ENCODE measurements around the gene DGAT2L6.

DGAT2L6 gene

DNA sequence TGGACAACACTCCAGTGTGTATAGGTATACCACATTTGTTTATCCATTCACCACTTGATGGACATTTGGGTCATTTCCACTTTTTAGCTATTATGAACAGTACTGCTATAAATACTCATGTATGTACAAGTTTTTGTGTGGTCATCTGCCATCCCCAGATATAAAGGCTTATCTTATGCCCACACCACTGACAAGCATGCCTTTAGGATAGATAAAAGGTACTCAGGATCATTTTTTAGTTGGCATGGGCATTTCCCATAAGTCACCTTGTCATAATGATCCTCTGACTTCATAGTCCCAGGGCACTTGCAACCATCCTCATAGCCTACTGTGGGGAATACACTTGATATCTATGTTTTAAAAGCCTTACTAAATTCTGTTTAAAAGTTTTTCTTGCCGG is 63.5 kb downstream of the DGAT2L6 start:
- TF ChIP-seq GATA3 (IDR thresholded peaks at IDR 0.05; ENCODE audit: low read depth, low read length), result no peak
- TF ChIP-seq GATA2 (IDR thresholded peaks at IDR 0.05; ENCODE audit: low read depth, low read length), result no peak

GRCh38 chrX:70241501-70241900 is 64.2 kb downstream of the DGAT2L6 start:
- no peak for TF ChIP-seq GATA2 (IDR thresholded peaks at IDR 0.05; ENCODE audit: low read depth, low read length)
- no peak for TF ChIP-seq GATA3 (IDR thresholded peaks at IDR 0.05; ENCODE audit: low read depth, low read length)

DNA sequence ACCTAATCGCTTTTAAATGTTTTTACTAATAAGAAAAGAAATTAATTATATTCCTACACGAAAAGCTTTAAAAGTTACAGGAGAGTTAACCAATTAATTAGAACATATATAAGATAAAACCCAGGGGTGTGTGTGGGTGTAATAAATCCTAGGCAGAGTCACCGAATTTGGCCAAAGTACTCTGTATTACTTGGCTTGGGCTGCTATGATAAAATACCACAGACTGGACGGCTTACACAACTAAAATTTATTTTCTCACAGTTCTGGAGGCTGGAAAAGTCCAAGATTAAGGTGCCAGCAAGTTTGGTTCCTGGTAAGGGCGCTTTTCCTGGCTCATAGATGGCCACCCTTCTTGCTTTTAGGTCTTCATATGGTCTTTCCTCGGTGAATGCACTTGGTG is 67.6 kb downstream of the DGAT2L6 start:
- TF ChIP-seq GATA3 (IDR thresholded peaks at IDR 0.05; ENCODE audit: low read depth, low read length), result no peak
- no peak for TF ChIP-seq GATA2 (IDR thresholded peaks at IDR 0.05; ENCODE audit: low read depth, low read length)

- TF ChIP-seq GATA2 (IDR thresholded peaks at IDR 0.05; ENCODE audit: low read depth, low read length) (no peak), GATA3 (IDR thresholded peaks at IDR 0.05; ENCODE audit: low read depth, low read length) (no peak)
Measured at GRCh38 chrX:70247252-70247651, 70.0 kb downstream of the DGAT2L6 start.

GRCh38 chrX:70252491-70252890 is 75.2 kb downstream of the DGAT2L6 start:
- TF ChIP-seq GATA2 (IDR thresholded peaks at IDR 0.05; ENCODE audit: low read depth, low read length) (no peak), GATA3 (IDR thresholded peaks at IDR 0.05; ENCODE audit: low read depth, low read length) (no peak)

DNA sequence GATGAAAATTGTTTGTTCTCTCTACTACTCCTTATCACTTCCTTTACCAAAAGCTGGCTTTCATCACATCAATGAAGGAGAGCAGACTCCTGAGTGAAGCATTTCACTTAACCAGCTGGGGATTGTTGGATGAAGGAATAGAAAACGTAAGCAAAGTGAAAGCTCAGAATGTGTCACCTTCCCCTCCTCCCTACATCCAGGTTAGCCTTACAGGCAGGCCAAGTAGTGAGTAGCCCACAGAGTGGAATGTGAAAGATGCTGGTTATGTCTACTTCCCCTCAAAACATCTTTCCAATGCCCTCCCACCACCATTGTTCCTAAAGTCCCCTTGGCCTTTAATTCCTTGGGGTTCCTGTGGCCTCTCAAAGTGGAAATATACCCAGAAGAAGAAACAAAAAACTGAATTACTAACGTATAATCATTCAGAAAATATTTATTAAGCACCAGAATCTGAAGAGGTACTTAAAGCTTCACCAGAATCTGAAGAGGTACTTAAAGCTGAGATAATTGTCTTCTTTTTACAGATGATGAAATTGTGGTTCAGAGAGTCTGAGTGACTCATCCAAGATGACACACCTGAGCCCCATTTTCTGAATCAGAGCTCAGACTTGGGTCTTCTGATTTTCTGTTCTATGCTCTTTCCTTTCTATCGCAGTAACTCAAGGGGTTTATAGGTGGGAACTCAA is 76.2 kb downstream of the DGAT2L6 start:
- TF ChIP-seq GATA2 (IDR thresholded peaks at IDR 0.05; ENCODE audit: low read depth, low read length), result no peak

DNA sequence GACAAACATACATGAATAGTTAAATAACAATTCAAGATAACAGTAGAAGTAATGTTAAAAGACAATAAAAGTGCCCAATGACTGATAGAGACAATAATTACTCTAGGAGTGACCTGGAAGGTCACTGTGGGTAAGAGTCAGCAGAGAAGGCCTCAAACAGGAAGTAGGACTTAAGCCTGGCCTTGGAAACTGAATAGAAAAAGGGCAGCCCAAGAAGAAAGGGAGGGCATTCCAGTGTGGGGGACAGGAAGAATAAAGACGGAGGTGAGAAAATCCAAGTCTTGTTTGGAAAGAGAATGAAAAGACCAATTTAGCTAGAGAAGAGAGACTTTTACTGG is 76.7 kb downstream of the DGAT2L6 start:
- TF ChIP-seq GATA3 (IDR thresholded peaks at IDR 0.05; ENCODE audit: low read depth, low read length) (no peak), GATA2 (IDR thresholded peaks at IDR 0.05; ENCODE audit: low read depth, low read length) (no peak)

DNA sequence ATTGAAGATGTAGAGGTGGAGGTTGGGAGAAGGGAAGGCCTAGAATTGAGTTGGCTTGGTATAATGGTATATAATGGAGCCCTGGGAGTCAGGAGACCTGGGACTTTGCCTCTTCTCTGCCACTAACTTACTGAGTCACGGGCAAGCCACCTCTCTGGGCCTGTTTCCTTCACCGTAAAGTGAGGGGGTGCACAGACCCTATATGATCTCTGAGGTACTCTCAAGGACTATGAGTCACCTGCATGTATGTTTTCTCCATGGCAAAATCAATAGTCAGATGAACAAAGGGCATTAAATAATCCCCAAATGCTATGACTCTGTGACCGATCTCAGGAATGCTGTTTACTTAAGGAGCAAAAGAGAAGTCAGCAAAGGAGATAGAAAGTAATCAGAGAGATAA is 77.6 kb downstream of the DGAT2L6 start:
- no peak for TF ChIP-seq GATA2 (IDR thresholded peaks at IDR 0.05; ENCODE audit: low read depth, low read length)
- TF ChIP-seq GATA3 (IDR thresholded peaks at IDR 0.05; ENCODE audit: low read depth, low read length), result no peak
